GM12801 (cell line): ENCODE data around the gene BAHCC1.

Experiments
- TF ChIP-seq, protein P1 (sequence below): IDR thresholded peaks from one replicate; pipeline ENCODE4 v1.5.1; 2011; ENCODE audit warnings: control low read depth; ENCODE audit not compliant: insufficient read length; ENCODE audit errors: extremely low read depth

The BAHCC1 gene

DNA sequence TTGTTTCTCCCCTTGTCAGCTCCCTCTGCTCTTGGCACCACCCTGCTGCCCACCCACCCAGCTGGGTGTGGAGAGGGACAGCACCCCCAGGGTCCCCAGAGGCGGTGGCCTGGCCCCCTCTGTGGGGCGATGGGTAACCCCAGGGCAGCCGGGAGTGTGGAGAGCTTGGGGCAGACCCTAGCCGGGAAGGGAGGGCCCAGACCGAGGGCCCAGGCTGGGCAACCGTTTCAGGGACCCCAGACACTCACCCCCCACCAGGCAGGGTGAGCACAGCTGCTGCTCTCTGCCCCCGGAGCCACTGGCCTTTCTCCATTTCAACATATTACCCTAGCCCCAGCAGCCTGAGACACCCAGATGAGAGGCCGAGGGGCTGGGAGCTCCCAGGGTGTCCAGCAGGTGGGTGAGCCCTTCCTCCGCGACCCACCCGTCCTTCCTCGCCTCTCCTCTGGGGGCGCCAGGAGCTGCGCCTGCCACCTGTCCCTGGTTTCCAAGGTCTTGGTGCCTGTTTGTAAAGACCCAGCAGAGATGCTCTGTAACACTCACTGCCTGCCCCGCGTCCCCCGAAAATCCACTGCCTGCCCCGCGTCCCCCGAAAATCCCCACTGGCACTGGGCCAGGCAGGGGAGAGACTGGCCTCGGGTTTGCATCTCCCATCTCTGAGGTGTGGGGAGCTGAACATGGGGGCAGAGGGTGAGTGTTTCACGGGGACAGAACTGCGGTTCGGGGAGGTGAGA is 45.4 kb downstream of the BAHCC1 start:
- TF ChIP-seq, protein P1, sequence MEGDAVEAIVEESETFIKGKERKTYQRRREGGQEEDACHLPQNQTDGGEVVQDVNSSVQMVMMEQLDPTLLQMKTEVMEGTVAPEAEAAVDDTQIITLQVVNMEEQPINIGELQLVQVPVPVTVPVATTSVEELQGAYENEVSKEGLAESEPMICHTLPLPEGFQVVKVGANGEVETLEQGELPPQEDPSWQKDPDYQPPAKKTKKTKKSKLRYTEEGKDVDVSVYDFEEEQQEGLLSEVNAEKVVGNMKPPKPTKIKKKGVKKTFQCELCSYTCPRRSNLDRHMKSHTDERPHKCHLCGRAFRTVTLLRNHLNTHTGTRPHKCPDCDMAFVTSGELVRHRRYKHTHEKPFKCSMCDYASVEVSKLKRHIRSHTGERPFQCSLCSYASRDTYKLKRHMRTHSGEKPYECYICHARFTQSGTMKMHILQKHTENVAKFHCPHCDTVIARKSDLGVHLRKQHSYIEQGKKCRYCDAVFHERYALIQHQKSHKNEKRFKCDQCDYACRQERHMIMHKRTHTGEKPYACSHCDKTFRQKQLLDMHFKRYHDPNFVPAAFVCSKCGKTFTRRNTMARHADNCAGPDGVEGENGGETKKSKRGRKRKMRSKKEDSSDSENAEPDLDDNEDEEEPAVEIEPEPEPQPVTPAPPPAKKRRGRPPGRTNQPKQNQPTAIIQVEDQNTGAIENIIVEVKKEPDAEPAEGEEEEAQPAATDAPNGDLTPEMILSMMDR: no peak

GRCh38 chr17:81442791-81443190 is 47.5 kb downstream of the BAHCC1 start:
- TF ChIP-seq, protein P1: no peak

- TF ChIP-seq, protein P1: no peak
These were observed 48.0 kb downstream of the BAHCC1 start for GRCh38 chr17:81443269-81443668.

DNA sequence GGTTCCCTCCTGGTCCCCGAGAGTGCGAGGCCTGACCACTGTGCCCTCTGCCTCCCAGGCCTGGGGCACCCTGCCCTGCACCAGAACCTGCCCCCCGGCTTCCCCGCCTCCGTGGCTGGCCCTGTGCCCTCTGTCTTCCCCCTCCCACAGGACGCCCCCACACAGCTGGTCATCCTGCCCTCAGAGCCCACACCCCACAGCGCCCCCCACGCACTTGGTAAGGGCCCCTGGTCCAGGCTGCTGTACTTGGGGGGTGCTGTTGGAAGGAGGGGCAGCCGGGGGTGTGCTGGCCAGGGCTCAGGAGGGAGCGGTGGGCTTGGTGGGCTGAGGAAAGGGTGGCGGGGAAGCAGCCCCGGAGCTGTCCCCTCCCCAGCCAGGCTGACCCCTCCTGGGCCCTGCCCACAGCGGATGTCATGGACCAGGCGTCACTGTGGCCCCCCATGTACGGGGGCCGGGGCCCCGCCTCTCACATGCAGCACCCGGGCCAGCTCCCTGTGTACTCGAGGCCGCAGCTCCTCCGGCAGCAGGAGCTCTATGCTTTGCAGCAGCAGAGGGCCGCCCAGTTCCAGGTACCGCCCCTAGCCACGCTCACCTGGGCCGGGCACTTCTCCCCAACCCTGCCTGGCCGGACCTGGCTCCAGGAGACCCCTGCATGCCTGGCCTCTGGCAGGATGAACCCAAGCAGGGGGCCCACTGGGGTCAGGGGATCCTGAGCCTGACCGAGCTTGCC is 49.5 kb downstream of the BAHCC1 start:
- TF ChIP-seq, protein P1: no peak

GRCh38 chr17:81445642-81446503 is 50.6 kb downstream of the BAHCC1 start:
- TF ChIP-seq, protein P1: no peak

- TF ChIP-seq, protein P1: no peak
These were observed 52.2 kb downstream of the BAHCC1 start for GRCh38 chr17:81447331-81447933.

DNA sequence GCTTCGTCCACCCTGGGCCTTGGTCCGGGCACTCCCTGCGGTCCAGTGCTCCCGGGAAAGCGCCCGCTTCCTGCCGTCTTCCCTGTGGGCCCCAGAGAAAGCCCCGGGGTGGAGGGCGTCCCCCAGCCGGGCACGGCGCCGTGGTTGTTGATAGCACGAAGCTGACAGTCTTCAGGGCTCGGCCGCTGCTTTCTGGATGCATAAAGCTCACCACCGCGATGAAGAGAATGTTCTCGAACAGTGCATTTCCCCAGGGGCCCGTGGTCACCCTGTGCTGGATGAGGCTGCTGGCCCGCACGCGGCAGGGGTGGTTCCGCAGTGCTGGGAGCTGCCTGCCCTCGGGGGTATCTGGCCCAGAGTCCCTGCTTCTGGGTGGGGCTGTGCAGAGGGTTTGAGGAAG is 53.2 kb downstream of the BAHCC1 start:
- TF ChIP-seq, protein P1: no peak
